GM19240 (cell line): ENCODE results near the gene C2CD3.
A peak's percentile ranks its signal among the peaks of the same experiment; 100 is the strongest.

Experiments
- DNase-seq: peaks from one replicate; pipeline ENCODE4 v3.0.0; 2011; ENCODE audit warnings: low spot score; ENCODE audit not compliant: insufficient read length

C2CD3 gene

DNA sequence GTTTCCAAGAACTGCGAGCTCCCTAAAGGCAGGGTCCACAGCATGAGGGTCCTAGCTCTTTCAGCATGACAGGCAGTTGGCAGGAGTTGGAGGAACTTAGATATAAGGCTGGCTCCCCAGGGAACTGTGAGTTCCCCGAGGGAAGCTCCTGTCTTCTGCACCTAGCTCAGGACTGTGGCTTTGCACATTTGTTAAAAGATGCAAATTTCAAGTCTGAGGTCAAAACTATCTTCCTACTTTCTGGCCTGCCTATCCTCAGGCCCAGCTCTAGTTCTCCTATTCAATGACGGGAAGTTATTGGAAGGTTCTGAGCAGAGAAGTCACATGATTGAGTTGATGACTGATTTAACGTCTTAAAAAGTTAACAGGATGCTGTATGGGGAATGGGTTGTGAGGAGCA is 150.3 kb downstream of the C2CD3 start:
- DNase-seq = no peak

DNA sequence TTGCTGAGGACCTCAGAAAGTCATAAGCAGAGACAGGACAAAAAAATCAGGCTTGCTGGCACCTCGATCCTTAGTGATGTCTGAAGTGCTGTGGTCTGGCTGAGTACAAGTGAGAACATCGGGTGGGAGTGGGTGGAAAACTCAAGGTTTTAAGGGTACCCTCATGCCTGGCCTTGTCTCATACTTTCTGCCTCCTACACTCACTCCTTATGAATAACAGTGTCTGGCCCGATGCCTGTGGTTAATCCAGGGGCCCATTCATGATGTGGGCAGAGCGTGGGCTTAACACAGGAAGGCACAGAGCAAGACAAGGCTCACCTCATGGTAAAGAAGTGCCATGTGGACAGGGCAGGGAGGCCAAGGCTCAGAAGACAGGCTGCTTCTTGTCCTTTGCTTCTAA is 150.9 kb downstream of the C2CD3 start:
- no peak for DNase-seq

DNA sequence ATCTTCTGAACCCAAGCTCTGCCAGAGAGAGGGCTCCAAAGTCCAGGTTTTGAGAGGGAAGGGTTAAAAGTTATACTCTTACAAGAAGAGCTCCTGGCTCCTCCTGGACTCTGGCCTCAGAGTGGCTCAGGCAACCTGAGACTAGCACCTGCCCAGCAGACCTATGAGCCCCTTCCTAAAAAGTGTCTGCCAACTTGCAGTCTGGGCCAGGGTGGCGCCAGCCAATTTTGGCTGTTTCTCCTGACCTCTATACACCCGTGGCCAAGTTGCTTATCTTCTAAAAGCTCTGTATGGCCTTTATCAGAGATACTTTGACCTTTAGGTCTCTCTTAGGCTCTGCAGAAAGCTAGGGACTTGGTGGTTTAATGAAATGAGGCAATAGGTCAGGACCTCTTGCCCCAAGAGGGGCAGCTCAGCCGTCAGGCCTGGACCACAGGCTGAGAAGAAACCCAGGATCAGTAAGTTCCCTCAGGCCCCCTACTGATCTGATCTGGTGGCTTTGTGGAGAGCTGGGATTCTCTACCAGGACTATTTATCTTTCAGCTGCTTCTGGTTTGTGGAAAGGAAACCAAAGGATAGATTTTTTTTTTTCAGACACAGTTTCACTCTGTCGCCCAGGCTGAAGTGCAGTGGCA is 151.6 kb downstream of the C2CD3 start:
- DNase-seq = no peak

DNA sequence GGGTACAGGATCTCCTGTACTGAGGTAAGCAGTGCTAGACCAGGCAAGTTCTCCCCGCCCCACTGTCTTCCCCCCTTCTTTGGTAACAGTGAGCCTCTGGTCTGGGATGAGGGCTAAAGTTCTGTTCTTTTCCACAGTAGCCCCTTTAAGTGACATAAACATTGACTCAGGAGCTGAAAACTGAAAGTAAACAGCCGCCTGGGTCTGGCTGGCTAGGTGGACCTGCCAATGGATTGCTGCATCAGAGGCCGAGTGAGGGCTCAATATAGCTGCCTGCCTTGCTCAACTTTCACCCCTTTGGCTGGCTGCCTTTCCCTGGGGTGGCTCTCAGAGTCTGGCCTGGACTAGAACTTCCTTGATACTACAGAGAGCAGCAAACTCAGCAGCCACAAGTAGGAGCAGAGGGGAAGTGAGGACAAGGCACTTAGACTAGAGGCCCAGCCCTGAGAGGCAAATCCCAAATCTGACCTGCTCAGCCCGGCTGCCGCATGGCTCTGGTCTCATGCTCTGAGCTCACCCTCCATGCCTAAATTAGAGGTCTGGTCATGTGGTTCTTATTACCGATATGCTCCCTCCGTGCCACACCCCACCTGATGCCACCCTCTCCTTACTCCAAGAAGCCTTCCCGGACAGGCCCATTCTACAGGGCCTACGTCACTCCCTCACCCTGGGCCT is 152.3 kb downstream of the C2CD3 start:
- DNase-seq = no peak

DNA sequence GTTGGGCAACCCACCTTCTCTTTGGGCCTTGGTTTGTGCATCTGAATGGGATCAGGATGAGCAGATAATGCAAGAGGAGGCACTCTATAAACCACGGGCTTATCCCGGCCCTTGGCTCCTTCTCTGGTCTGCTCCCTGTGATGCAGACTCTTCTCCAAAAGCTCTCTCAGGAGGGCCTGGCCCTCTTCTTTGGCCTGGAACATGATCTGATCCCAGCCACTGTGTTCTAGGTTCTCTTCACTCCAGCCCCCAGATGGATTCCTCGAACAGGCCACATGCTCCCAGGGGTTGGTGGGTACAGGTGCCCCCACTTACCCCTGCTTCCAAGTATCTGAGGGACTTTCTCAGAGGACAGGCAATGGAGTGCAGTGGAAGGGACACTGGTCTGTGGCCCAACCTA is 153.2 kb downstream of the C2CD3 start:
- DNase-seq = no peak

DNA sequence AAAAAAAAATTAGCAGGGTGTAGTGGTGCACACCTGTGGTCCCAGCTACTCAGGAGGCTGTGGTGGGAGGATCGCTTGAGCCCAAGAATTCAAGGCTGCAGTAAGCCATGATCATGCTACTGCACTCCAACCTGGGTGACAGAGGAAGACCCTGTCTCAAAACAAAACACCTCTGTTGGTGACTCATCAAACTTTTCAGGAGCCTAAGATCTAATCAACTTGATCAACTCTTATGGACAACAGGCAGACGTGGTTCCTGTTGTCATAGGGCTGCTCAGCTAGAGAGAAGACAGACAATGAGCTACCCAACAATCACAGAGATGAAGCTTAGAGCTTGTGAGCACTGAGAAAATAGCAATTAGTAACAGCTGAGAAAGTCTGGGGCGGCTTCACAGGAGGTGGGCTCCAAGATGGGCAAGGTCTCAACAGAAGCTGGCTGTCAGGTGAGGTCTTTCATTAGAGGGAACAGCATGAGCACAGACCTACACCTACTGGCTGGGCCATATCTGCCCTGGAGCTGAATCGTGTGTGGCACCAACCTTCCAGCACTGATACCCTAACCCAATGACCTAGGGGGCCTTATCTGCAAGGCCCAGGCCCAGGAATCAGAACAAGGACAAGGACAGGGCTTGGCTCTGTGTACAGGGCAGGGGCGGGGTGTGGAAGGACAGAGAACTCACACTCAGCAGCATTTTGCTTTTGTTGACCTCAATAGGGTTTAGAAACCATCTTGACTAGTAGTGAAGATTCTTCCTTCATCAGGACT is 154.7 kb downstream of the C2CD3 start:
- DNase-seq = no peak

DNA sequence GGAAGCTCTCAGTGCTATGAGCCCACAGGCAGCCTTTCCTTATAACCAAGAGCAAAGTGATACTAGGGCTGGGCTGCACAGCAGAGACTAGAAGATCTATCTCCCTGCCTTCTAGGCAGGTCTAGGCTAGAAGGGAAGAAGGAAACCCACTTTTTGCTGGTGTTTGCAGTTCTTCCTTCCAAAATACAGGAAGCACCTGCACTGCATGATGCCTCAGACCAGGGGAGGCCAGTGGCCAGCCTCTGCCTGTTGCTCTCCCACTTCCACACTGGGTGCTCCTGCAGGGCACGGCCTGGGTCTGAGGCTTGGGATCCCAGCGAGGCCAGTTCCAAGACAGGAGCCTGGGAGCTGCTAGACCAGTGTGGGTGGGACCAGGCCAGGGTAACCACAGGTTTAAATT is 155.9 kb downstream of the C2CD3 start:
- DNase-seq = no peak

DNA sequence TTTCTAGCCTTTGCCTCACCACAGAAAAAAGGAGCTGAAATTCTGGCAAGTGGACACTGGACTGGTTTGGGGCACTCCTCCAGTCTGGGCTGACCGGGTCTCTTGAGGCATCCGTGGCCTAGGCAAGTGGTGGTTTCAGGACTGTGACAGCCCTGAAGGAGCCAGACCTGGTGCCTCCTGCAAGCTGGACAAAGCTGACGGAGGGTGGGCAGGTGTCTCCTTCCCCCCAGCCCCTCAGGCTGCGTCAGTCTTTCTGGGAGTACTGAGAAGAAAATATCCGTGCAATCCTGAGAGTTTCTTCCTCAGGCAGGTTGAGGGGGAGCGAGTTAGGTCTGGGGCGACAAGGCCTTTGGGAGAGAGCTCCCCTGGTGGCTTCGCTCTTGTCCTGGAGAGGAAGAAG is 157.7 kb downstream of the C2CD3 start:
- no peak for DNase-seq

DNA sequence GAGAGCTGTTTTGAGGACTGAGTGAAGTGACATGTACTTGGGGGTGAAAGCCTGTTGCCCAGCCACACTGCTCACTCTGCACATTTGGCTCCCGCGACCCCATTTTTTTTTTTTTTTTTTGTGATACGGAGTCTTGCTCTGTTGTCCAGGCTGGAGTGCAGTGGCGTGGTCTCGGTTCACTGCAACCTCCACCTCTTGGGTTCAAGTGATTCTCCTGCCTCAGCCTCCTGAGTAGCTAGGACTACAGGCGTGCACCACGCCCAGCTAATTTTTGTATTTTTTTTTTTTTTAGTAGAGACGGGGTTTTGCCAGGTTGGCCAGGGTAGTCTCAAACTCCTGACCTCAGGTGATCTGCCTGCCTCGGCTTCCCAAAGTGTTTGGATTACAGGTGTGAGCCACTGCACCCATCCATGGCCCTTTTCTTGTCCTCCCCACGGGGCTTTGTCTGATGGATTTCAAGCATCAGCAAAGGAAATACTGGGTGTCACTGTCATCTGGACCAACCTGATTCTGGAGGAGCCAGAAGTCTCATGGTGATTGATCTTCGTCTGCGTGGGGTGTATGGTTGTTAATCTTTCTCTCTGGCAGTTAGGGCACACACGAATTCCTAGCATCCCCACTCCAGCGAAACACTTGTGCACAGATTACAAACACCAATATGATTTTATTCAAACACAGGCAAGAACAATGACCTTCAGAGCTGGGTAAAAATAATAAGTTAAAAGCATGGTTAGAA is 158.6 kb downstream of the C2CD3 start:
- DNase-seq = no peak

DNA sequence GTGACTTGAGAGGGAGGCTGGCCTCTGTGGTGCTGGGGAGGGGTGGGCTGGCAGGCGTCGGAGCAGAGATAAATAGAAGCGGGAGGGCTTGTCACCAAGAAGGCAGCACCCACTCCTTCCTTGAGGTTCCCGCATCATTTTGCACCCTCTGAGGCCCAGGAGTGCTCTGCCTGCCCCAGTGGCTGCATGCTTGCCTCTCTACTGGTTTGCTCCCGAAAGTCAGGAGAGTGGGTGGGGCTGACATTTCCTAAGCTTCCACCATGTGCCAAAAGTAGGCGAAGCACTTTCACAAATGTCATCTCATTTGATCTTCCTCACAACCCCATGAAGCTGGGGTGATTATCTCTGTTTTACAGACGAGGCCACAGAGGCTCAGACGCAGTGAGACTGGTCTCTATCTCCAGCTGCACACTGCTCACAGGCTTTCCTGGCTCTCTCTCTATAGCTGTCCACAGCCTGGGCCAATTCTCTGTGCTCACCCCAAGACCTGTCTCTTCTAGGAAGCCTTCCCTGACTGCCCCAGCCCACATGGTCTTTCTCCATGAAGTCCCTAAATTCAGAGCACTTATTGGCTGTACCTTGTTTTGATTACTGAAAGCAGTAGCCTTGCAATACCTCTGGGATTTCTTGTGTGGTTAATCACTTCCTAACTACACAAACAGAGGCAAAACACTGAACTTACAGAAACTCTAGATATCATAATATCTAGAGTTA is 159.3 kb downstream of the C2CD3 start:
- peak; percentile 41 for DNase-seq

DNA sequence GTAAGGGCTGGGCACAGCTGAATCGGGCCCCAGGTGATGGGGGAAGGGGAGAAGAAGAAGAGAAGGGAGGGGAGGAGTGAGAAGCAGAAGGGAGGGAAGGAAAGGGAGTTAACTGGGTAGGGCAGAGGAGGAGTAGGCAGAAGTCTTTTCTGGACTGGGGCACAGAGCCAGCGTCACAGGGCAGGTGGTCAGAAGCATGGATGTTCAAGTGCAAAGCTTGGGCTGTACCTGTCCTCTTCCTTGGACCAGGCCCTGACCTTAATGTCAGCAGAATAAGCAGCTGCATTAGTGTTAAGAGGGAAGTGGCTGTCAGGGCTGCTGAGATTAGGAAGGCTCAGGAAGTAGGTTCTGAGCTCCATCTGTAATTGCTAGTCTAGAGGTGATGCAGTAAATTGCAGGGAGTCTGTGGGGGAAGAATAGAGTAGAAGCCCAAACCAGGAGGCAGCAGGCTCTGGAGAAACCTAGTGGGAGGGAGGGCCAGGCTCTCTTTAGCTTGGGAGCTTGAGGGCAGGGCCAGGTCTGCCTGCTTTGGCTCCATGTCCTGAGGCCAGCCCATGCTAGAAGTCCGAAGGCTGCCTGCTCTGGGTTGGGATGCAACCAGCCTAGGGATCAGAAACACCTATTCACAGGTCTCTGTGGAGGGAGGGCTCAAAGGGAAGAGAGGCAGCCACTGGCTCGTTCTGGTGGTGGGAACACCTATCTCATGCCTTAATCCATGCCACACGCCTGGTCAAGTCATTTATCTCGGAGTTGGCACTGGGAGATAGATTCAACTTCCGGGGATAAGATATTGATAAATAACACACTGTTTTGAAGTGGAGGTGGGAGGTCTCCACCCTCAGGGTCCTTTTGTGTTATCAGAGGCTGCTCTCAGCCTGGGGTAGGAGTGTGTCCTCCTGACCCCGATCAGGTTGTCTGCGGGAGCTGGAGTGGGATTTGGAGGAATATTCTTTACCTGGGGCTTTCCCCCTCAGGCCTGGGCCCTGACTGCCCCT is 160.2 kb downstream of the C2CD3 start:
- DNase-seq = no peak

DNA sequence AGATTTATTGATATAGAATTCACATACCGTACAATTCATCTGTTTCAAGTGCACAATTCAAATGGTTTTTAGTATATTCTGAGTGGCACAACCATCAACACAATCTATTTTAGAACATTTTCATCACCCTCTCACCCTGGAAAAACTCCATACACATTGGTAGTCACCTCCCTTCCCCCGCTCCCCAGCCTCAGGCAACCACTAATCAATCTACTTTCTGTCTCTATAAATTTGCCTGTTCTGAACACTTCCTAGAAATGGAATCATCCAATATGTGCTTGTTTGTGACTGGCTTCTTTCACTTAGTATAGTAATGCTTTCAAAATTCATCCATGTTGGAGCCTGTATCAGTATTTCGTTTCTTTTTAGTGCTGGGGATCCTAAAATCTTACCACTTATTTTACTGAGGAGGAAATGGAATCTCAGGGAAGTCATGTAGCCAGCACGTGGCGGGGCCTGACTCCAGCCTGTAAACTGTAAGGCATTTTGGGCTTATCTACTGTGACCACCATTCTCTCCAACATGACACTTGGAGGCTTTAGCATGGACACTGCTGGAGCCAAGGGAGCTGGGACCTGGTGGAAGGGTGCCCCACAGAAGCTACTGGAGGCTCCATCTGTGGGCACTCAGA is 161.0 kb downstream of the C2CD3 start:
- no peak for DNase-seq

DNA sequence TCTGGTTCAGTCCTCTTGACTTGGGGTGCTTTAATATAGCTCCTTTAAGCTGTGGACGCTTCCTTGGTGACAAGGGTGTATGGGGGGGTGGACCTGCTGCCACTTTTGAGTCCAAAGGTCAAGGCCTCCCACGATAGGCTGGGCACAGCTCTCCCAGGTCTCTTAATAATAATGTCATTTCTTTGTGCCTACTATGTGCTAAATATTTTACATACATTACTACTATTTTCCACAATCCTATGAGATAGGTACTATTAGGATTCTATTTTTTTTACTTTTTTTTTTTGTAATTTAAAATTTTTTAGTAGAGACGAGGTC is 161.6 kb downstream of the C2CD3 start:
- DNase-seq = no peak

DNA sequence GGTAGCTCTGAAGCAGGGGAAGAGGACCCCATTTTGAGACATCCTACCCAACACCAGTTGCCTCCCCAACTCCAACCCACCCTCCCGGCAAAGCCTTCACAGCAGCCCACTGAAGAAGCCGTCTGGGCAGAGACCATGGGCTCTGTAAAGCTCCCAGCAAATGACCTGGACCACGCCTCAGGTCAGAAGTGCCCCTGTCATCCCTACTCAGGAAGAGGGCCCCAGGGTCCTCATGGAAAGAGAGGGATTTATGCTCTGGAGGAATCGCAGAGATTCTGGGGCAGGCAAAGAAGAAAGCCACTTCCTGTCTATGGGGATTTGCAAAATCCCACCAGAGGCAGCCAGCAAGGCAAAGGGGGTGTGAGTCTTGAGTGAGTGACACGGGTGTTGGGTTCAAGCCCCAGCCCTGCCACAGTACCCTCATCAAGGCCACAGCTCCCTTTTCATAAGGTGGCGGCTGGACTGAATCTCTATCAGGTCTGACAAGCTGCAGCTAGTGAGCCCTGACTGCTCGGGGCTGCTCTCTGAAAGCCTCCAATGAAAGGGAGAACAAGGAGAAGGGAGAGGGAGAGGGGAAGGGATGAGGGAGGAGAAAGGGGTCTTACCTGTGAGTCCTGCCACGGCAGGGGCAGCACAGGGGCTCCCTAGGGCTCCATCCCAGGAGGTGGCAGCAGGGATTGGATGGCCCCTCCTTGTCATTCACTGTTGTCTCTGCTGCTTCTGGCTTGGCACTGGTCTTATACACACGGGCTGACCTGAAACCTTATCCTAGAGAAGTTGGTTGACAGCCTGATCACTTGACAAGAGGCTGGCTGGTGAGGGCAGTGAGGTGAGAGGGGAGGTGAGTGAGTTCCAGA is 162.2 kb downstream of the C2CD3 start, which contains the start of gene UCP3:
TSS of gene UCP3 (minus strand) at position 713 of the 857 bp plus-strand sequence. CDS start 2,043 bp downstream, outside the sequence.
- no peak for DNase-seq

DNA sequence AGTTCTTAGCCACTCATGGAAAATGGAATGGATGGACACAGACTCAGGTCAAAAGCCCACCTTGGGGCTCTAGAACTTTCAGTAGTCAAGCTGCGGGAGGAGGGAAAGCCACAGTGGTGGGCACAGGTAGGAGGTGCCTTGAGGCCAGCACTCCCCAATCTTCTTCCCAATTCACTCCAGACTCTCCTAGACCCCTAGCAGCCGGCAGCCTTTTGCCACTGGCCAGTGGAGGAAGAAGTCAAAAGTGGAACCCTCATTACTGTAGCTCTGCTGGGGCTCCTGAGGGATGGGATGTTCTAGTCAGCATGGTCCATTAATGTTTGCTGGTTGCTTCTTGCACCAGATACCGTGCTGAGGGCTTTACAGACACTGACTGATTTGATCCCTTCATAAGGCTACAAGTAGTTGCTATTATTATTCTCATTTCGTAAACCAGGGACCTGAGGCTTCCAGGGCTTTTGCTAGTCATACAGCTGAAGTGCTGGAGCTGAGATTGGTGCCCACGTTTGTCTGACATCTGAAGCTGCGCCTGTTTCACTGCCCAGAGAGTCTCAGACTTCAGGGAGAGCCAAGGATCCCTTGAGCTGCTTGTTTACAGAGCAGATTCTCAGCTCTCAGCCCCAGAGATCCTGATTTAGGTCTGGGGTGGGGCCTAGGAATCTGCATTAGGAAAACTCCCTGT is 163.0 kb downstream of the C2CD3 start:
- no peak for DNase-seq

DNA sequence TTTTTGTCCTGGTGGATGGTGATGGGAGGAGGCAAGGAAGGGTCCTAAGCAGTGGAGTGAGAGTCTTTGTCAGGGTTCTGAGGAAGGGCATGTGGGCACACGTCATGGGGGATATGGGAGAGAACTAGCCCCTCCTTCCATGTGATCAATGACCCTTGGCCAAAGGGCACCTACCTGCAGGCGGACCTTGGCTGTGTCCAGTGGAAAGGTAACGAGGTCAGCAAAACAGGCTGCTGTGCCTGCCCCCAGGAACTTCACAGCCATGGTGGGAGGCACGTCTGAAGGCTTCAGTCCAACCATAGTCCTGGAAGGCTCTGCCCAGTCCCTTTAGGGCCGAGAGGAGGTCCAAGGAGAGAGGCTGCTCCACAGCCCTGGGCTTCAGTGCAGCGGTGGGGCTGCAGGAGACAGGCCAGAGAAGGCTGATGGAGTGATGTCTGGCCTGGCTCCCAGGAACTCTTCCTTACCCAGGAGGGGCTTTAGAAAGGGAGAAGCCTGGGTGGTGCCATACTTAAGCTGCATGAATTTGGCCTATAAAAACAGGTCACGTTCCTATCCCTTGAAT is 164.0 kb downstream of the C2CD3 start:
- no peak for DNase-seq

DNA sequence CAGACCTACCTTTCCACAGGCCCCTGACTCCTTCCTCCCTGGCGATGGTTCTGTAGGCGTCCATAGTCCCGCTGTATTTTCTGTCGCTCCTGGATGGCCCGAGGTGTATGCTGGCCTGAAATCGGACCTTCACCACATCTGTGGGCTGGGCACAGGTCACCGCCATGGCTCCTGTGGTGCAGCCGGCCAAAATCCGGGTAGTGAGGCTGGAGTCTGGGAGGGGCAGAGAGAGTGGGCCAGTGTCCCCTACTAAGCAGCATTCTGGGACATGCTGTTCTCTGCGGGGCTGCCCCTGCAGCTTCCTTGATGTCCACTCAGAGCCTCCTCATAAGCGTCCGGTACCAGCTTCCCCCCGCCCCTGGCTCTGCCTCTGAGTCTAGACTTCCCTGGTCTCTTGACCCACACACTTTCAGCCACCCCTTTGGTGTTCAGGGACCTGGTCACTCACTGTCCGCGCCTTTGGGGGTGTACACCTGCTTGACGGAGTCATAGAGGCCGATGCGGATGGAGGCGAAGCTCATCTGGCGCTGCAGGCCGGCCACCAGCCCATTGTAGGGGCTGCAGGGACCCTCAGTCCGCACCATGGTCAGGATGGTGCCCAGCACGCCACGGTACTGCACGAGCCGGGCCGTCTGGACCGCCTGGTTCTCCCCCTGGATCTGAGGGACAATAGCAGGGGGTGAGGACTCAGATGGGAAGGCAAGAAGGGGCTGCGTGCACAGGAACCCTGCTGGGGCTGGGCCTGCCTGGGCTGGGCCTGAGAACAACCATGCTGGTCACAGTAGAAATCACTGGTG is 164.9 kb downstream of the C2CD3 start:
- DNase-seq = no peak
